ENCODE data around the gene MAN2C1. TPM values are rescaled to one million over a fixed set of nuclear protein-coding genes. Genes with fewer than 3 reads are reported as not detected.

MAN2C1 gene
- polyA plus RNA-seq, 3 donors from 2014 or later: 25.6 to 50.8 (median 30.1) TPM

DNA sequence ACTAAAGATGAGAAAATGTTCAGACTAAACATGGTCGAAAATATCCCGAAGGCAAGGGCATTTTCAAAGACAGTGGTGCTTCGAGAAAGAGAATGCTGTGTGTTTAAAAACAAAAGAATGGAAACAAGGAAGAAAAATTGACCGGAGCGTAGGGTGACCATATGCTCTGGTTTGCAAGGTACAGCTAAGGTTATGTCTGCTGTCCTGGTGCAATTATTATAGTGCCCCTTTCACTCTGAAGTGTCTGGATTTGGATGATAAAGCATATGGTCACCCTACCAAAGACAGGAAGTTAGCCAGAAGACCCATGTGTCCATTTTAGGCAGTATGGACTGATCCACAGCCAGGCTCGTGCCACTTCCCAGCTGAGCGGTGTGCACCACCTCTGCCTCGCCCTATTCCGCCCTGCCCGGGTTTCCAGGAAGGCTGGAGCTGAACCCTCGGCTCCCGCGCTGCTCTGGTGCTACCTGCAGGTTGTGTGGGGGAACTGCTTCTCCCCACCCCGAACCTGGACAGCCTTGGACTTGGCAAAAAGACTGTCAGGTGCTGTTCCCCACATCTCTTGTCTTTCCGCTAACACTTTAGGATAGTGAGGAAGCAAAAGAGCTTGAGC is 60.5 kb downstream of the MAN2C1 start:
- peaks cover 17 to 18% of the 10 kb centered on the region in 2 donors for H3K4me1 Mint-ChIP-seq
- H3K4me3 Mint-ChIP-seq: no peak overlapping the region
- no peak for DNase-seq
- no peak overlapping the region for H3K27ac Mint-ChIP-seq
- H3K36me3 Mint-ChIP-seq: peaks cover 0 to 6% (median 3%) of the 10 kb centered on the region in 3 donors
- H3K9me3 Mint-ChIP-seq: peaks cover 0 to 16% (median 4%) of the 10 kb centered on the region in 6 donors
- peaks cover 6 to 8% (median 6%) of the 10 kb centered on the region in 3 donors for H3K27me3 Mint-ChIP-seq (ENCODE audit: low read depth in 3 of 3)

DNA sequence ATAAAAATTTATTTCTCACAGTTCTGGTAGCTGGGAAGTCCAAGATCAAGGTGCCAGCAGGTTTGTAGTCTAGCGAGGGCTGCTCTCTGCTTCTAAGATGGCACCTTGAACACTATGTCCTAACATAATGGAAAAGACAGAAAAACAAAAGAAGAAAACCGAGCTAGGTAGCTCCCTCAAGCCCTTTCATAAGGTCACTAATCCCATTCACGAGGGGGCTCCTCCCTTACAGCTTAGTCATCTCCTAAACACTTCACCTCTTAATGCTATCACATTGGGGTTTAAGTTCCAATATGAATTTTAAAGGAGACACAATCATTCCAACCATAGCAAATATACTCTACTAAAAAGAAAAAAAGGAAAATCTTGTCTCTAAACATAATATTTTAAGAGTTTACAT is 62.2 kb downstream of the MAN2C1 start:
- Mint-ChIP-seq H3K36me3 (no peaks in the 10 kb centered on the region), H3K4me3 (no peak overlapping the region), H3K27ac (no peak overlapping the region), H3K4me1 (peaks cover under 1 to 2% of the 10 kb centered on the region in 2 donors), H3K9me3 (peaks cover 0 to 4% (median 0%) of the 10 kb centered on the region in 6 donors), H3K27me3 (ENCODE audit: low read depth in 3 of 3) (peaks cover 4 to 6% (median 4%) of the 10 kb centered on the region in 3 donors)
- DNase-seq: no peak

Other genes starting within 250 kb of the MAN2C1 start
- gene C15orf39, start 166.7 kb downstream of the MAN2C1 start, polyA plus RNA-seq: 10 to 100 TPM in 1 of 3 donors, 1 to 10 TPM in 2; 3.8 to 14.0 (median 4.7) TPM
- gene GOLGA6C, start 110.3 kb downstream of the MAN2C1 start, polyA plus RNA-seq: not detected
- not detected for gene GOLGA6D, start 85.8 kb downstream of the MAN2C1 start, polyA plus RNA-seq
- 100 to 1,000 TPM in 1 of 3 donors, 10 to 100 TPM in 2; 83.4 to 103 (median 94.4) TPM for gene COMMD4, start 32.5 kb downstream of the MAN2C1 start, polyA plus RNA-seq
- gene NEIL1, start 21.6 kb downstream of the MAN2C1 start, polyA plus RNA-seq: 10 to 100 TPM; 20.7 to 23.8 (median 22.4) TPM
- gene SIN3A, start 83.1 kb upstream of the MAN2C1 start, polyA plus RNA-seq: 10 to 100 TPM in 2 of 3 donors, 1 to 10 TPM in 1; 8.6 to 21.2 (median 10.3) TPM
- 10 to 100 TPM; 22.6 to 34.6 (median 31.2) TPM for gene PTPN9, start 210.7 kb upstream of the MAN2C1 start, polyA plus RNA-seq